Measurements from ENCODE around the gene REL.
"Not testable (repeated sequence)": the region's sequence is repeated elsewhere in the genome, so short reads cannot be mapped to it uniquely, and the experiment has no call there.

Gene REL
- 38.8 to 634 (median 119) reads per million in 17 experiments for total RNA-seq

DNA sequence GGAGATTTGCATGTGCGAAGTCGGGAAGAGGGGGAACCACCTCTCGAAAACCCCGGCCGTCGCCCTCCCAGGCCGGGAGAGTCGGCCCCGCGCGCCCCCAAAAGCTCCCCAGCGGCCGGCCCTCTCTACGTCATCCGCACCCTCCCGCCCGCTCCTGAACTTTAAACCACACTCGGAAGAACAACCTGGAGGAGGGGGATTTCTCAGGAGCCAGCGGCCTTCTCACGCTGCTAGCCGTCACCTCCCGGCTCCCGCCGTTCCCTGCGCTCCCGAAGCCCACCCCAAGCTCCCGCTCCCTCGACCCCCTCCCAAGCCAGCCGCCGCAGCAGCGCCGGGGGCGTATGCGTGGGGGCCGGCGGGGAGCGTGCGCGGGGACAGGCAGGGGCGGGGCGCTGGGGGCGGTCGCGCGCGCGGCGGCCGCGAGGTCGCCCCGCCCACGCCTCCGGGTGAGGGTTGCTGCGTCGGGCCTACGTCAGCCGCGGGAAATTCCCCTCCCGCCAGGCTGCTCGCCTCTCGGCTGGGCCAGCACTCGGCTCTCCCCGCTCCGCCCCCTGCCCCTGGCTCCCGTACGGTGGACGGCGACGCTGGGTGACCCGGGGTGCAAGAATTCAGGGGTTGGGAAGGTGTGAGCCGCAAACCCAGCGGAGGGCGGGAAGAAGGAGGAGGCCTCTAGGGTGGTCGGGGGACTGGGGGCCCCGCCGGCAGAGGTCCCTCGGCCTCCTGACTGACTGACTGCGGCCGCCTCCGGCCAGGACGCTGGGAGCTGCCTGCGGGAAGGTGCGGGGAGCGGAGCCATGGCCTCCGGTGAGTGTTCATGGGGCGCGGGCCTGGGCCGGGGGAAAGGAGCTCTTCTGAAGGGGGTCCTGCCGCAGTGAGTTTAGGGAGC lies at the start of gene REL:
TSS of gene REL (plus strand) at position 528 of the 886 bp plus-strand sequence. CDS start at position 795, 267 bp downstream.
- peak; percentile 96 to 99 (median 98) for DNase-seq

DNA sequence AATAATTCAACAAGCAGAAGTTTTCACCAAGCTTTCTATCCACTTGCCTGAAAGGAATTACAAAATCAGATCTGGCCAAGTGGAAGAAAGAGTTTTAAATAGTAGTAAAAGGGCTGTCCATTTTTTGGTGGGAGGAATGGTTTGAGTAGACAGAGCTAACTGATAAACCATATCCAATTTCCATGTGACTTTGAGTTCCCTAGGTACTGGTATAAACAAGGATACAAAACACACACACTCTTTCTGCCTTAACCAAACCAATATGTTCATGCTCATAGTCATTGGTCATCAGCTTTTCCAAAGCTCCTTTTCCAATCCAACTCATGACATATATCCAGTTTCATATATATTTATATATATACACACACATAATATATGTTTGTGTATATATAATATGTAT lies 49.5 kb upstream of the REL start:
- no peak for DNase-seq

DNA sequence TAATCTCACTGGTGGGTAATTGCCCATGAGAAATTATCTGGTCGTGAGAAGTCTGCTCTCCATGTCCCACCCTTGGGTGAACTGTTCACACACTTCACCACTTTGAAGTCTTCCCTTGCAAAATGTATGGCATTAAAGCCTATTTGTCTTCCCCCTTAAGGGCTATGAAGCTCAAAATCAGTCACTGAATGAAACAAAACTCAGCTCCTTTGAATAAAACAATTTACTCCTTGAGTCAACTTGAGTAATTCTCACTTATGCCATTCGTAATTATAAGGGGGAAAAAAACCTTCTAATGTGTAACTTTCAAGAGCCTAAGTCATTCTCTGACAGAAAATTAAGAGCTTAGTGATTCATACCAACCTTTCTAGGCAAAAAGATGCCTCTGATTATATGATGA lies 48.8 kb upstream of the REL start:
- DNase-seq: no peak

DNA sequence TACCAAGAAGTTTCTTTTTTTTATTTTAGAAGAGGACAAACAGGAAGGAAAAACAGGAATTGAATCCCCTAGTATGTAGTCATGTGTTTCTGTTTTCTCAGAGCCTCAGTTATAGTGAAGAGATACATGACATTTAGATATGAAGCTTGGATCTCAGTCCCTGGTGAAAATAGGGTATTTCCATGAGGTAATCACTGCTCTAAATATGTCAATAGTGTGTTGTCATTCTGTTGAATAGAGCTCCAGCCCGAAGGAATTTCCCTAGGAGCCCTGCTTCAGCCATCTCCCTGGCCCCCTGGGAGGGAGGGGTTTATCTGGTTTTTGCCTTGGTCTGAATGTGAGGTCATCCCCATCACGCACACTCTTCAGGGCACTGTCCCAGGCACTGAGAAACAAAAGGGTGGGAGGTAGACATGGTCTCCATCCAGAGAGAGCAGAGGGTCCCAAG lies 47.1 kb upstream of the REL start:
- peak; percentile 55 to 91 (median 72) for DNase-seq

DNA sequence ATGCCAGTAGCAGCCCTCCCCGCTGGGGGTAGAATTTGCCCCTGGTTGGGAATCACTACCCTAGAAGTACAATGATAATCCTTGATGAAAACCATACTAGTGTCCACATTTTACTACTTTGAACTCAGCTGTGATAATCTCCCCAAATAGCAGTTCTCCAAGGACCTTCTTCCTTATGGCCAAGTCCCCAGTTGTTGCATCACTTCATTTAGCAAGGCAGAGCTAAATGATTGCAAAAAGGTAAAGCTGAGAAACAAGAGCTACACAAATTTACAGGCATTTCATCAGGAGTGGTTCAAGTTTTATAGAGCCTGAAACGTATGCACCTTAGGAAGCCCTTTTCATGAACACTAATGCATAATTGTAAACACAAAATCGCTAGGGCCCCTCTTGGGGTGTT lies 44.9 kb upstream of the REL start:
- DNase-seq: peak in 3 of 4 experiments; percentile 33 to 57 (median 45)

DNA sequence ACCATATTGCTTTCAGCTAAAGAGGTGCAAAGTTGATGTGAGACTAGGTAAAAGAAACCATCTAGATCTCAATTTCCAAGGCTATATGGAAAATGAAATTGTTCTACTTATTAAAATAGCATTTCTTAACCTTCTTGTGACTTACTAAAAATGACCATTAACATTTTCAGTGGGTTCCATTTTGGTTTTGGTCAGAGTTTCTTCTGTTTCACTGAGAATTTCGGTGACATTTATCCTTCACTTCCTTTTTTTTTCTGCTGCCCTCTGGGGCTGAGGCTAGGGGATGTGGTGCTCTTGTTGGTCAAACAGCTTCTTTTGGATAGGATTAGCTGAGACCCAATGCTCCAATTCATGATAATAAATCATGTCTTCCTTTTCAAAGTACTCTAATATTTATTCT lies 44.3 kb upstream of the REL start:
- peak in 3 of 4 experiments; percentile 35 to 47 (median 46) for DNase-seq

DNA sequence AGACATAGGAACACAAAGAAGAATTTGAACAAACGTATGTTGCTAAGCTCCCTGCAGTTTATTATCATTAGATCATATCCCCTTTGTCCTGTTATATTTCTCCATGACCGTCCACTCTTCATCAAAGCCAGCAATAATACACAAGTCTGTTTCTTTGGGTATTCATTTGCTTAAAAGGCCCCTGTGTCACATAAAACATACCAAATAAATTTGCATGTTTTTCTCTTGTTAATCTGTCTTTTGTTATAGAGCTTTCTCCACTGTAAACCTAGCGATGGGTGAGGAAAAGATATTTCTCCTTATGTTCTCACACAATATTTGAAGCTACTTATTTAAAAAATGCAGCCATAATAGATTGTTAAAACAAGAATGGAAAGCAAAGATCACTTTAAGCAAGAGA lies 42.9 kb upstream of the REL start:
- DNase-seq: no peak

DNA sequence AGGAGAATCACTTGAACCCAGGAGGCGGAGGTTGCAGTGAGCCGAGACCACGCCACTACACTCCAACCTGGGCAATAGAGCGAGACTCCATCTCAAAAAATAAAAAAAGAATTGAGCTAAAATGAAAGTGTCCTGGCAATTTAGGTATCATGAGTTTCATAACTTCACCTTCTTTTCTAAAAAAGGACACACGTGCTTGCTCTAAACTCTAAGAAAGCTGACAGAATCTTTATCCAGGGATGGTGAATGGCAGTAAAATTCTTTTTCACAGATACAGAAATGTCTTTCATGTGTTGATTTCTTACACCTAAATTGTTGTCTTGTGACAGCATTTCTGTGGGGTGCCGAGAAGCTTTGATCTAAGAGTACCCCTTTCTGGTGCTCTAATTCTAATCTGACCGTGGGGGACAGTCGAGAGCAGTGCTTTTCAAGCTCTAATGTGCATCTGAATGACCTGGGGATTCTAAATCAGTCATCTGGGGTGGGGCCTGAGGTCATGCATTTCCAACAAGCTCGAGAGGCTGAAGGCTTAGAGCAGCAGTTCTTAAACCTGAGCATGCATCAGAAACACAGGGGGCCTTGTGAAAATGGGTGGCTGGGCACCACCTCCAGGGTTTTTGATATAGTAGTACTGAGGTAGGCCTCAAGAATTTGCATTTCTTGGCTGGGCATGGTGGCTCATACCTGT lies 42.1 kb upstream of the REL start:
- no peak for DNase-seq

DNA sequence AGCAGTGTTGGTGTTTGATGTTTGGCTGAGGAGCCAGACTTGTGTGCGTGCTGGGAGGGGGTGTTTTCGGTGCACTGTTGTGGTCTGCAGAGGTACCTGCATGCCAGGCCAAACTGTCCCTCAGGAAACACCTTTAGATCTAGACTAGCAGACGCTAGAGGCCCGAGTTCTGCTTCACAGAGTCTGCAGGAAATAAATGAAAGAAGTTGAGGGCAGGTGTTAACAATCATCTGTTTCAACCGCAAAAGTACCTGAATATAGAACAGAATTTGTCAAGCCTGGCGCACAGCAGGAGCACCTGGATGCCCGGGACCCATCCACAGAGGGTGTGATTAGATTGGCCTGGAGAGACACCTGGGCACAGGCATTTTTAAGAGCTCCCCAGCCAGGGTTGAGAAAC lies 40.5 kb upstream of the REL start:
- no peak for DNase-seq

DNA sequence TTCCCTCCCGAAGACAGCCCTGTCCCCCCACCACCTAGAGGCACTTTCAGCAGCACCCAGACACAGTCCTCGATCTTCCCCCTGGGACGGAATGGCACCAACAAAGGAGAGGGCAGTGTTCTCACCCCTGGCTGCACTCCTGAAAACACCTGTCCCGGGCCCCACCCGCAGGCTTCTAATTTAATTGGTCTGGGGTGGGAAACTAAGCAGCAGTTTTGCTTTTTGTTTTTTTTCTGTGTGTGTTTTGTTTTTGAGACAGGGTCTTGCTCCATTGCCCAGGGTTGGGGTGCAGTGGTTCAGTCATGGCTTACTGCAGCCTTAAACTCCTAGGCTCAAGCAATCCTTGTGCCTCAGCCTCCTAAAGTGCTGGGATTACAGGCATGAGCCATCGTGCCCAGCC lies 38.4 kb upstream of the REL start:
- no peak for DNase-seq

DNA sequence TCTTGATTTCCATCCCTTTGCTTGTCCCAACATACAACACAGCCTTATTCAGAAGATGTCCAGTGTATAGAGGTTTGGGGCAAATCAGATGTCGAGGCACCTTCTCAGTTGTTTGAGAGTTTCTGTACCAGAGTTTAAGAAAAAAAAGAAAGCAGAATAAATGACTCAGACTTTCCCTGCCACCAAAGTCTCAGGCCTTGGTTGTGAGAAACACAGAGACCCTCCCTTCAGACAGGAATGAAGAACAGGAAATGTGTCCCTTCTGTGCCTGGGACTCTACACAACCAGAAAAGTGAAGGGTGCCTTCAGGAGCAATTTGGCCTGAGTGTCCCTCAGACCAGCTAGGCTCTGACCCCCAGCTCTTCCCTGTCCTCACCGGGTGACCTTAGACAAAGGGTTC lies 37.3 kb upstream of the REL start:
- peak in 2 of 4 experiments; percentile 17 to 24 for DNase-seq

DNA sequence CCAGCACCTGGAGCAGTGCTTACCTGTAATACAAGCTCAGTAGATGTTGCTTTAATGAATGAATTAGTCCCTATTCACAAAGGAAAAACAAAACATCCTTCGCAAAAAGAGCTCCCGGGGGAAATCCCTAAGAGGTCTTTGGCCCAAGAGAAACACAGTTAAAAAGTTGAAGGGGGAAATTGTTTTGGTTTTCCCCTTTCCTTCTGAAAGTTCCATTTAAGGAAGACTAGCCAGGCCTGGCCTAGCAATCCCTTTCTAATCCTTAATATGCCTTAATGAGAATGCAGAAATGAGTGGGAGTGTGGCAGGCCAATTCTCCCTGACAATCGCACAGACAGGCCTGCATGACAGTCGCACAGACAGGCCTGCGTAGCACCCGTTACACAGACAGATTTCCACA lies 33.5 kb upstream of the REL start:
- peak in 1 of 4 experiments; percentile 22 for DNase-seq

DNA sequence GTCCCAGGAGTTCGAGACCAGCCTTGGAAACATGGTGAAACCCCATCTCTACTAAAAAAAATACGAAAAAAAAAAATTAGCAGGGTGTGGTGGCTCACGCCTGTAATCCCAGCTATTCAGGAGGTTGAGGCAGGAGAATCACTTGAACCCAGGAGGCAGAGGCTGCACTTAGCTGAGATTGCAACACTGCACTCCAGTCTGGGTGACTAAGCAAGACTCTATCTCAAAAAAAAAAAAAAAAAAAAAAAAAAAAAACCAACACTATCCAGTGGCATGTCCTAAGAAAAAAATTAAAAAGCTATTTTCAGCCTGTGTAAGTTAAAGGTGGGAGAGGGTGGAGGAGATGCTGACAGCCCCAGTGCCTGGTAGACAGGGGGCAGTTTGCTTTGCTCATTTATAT lies 32.2 kb upstream of the REL start:
- DNase-seq: peak in 2 of 4 experiments; percentile 42 to 48

DNA sequence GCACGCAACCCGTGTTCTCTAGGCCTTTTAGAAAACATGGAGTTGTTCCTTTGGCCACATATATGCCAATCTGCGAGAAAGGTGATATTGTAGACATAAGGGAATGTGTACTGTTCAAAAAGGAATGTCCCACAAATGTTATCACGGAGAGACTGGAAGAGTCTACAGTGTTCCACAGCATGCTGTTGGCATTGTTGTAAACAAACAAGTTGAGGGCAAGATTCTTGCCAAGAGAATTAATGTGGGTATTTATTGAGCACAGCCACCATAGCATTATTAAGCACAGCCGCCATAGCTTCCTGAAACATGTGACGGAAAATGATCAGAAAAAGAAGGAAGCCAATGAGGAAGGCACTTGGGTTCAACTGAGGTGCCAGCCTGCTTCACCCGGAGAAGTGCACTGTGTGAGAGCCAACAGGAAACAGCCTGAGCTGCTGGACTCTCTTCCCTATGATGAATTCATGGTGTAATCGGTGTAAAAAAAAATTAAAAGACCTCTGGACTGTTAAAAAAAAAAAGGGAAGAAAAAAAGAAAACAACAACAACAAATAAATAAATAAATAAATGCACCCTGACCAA lies 29.0 kb upstream of the REL start:
- peak; percentile 84 to 96 (median 92) for DNase-seq

DNA sequence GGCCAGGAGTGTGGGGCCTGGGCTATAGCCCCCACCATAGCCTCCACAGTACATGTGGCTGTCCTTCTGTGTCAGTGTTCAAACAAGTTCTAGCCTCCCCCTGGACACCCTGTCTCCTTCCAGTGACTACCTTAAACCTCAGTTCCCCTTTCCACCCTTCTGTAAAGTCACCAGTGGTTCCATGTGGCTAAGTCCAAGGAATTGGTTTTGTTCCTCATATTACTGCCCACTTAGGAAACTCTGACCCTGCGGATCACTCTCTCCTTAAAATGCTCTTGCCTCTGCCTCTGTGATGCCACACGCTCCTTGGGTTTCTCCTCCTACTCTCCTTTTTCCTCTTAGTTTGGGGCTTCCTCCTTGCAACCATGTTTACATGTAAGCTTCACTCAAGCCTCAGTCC lies 27.8 kb upstream of the REL start:
- peak; percentile 80 to 95 (median 83) for DNase-seq

DNA sequence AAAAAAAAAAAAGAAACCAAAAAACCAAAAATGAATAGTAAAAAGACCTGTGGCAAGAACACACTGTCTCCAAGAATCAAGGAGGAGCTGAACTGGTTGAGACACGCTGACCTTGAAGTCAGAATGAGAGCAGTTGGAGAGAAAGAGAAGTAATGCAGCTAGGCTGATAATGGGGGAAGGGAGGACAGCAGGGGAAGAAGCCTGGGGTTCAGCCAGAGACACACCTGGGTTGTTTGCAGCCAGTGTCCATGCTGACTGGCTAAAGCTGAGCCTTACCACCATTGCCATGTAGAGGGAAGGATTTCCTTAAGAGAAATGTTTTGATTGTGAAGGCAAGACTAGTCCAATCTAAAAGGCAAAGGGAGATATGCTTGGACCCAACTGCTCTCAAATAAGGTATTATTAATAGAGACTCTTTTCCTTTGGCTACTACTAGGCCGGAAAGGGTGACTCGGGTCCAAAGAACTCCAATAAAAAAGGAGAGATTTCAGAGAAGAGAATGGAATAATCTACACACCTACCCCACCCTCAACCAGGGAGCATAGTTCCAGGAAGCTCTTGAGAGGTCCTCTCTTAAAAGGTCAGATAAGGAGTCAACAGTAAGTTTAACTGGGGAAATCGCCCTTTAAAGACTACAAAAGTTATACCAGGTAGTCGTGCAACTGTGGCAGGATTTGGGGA lies 25.2 kb upstream of the REL start:
- DNase-seq: peak in 3 of 4 experiments; percentile 32 to 45 (median 42)

DNA sequence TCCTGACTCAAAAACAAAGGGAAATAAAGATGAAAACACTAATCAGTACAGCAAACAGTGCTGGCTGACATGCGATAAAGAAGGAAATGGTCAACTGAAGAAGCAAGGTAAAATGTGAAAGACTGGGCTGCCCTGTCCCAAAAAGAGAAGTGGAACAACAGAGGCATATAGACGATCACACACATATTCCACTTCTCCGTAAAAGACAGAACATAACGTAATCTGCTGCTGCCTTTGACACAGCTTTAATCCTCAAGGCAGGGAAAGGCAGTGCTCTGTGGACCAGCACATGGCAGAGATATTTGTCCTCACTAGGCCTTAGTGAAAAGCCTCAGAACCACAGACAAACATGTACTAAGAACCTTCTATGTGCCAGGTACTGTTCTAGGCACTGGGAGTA lies 24.3 kb upstream of the REL start:
- DNase-seq: peak; percentile 49 to 79 (median 66)

DNA sequence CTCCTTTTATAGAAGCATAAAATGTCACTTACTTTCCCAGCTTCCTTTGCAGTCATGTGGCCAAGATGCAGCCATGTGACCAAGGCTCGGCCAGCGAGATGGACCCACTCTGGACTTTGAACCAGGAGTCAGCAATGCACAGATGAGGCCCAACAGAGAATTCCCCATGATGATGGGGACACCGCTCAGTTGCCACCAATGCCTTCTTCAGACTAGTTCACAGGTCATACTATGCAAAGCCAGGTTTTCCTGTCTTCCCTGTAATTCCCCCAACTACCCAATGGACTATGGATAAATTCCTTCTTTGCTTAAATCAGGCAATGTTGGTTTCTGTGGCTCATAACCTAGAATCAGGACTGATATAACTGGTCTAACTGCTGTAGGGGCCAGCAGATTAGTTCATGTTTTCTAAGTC lies 22.5 kb upstream of the REL start:
- DNase-seq: no peak

DNA sequence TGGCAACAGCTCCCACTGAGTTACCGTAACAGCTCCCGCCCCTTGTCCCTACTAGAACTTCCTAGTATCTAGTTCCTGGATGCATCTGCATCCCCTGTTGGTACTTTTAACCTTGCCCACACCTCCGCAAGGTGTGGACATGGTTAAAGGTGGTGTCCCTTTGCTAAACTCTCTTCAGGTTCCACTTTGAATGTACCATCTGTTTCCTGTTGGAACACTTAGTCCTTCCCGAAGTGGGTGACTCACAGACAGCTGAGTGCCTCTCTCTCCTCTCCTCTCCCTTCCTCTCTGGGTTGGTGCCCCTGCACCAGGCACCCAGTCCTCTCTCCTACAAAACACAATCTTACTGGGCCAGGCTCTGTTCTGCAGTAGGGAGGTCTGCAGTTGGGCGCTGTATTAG lies 19.6 kb upstream of the REL start:
- peak in 2 of 4 experiments; percentile 23 to 26 for DNase-seq

DNA sequence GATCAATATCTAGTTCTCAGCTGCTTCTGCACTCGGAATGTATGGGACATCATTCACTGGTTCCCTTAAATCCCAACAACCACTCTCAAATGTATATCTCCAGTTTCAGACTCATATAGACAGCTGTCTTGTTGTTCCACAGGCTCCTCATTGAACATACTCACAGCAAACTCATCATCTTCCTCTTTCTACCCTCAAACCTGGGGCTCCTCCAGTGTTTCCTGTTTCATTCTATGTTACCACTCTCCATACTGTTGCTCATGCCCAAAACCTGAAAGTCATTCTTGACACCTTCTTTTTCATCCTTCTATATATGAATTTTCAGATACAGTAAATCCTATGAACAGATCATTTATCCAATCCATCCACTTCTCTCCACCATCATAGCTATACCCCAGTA lies 18.7 kb upstream of the REL start:
- DNase-seq: peak in 1 of 4 experiments; percentile 23

DNA sequence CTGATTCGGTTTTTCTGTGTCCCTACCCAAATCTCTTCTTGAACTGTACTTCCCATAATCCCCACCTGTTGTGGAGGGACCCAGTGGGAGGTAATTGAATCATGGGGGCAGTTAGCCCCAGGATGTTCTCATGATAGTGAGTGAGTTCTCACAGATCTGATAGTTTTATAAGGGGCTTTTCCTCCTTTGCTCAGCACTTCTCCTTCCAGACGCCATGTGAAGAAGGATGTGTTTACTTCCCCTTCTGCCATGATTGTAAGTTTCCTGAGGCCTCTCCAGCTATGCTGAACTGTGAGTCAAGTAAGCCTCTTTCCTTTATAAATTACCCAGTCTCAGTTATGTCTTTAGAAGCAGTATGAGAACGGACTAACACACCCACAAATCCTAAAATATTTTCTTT lies 16.0 kb upstream of the REL start:
- not testable (repeated sequence) for DNase-seq

DNA sequence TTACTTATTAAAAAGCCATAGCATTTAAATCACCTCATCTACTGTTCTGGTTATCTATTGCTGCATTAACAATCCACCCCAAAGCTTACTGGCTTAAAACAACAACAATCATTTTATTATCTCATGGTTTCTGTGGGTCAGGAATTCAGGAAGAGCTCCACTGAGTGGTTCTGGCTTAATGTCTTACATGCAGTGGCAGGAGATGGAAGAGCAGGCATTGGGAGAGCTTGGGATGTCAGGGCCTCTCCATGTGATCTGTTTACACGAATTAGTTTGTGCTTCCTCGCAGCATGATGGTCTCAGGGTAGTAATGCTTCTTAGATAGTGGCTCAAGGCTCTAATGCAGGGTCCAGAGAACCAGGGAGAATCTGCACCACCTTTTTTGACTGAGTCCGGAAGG lies 14.4 kb upstream of the REL start:
- DNase-seq: no peak

DNA sequence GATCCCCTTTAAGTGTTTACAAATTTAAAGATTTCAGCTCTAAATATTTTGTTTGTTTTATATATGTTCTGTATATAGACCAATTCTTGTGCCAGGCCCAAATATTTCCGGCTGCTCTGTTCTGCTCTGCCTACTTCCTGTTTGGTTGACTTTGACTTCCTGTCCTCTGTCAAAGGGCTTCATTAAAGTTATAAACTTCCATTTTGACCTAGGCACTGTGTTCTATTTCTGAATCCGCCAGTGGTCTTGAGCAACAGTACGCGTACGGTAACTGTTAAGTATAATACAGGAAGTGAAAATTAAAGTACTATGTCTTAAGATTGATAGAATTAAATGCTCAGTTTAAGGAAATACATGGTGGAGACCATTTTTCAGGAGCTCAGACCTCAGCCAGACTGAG lies 13.5 kb upstream of the REL start:
- DNase-seq: peak; percentile 83 to 96 (median 90)

All from suppressor macrophage (primary cell).